Measurements from ENCODE around the gene HYAL2.
A peak's percentile ranks its signal among the peaks of the same experiment; 100 is the strongest.

HYAL2 gene

DNA sequence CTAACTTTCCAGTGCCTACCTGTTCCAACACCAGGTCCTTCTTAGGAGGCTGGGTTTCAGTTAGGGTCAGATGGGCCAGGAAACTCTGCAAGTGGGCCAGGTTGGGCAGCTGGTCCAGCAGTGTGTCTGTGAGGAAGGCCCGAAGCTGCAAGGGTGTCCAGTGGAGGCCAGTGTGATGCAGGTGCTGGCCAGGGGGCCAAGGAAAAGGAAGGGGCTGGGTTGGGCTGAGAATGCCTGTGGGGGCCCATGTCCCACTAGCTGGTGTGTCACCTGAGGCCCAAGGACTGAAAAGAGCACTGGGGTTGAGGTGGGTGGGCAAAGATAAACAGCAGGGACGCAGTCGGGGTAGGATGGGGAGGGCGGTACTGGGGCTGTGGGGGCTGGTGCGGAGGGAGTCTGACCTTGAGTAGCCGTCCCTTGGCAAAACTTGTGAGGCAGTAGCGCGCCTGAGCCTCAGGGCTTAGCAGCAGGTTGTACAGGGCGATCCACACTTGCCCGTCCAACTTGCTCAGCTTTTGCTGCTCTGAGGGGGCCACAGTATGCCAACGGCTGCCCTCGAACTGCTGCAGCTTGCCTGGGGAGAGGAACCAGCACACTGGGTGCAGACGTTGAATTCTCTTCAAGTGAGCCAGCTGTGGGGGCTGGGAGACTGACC lies 19.6 kb upstream of the HYAL2 start:
- TF ChIP-seq CTCF (conservative IDR thresholded peaks at IDR 0.05; ENCODE audit: low read length) (no peak), EZH2phosphoT487 (IDR thresholded peaks at IDR 0.05; ENCODE audit: borderline replicate concordance) (no peak)
- Histone ChIP-seq H3K9me2 (replicated peaks; ENCODE audit: low read depth, low read length) (no peaks in the 10 kb centered on the region), H3K36me3 (ENCODE audit: insufficient read depth, low read length) (no peaks in the 10 kb centered on the region), H3K4me3 (ENCODE audit: low read length, poor library complexity, severe bottlenecking) (peak overlapping the region; percentile 97), H3K4me1 (ENCODE audit: insufficient read depth, low read length, poor library complexity, severe bottlenecking) (peaks cover 38% of the 10 kb centered on the region), H3K79me2 (ENCODE audit: insufficient read depth, low read length) (peaks cover 49% of the 10 kb centered on the region), H2AFZ (ENCODE audit: low read length) (no peak overlapping the region), H3F3A (ENCODE audit: low read depth) (peaks cover 9% of the 10 kb centered on the region; the same call in 1 of the 2 replicates), H3K9ac (ENCODE audit: low read depth, low read length, poor library complexity, severe bottlenecking) (peak overlapping the region; percentile 98), H4K20me1 (ENCODE audit: insufficient read depth, low read length, poor library complexity, severe bottlenecking) (no peaks in the 10 kb centered on the region), H3K27me3 (ENCODE audit: insufficient read depth, low read length, poor library complexity, severe bottlenecking) (no peaks in the 10 kb centered on the region), H3K9me3 (ENCODE audit: insufficient read depth, low read depth, low read length) (no peaks in the 10 kb centered on the region), H3K4me2 (ENCODE audit: low read depth, low read length, poor library complexity, severe bottlenecking) (peak overlapping the region; percentile 91)

DNA sequence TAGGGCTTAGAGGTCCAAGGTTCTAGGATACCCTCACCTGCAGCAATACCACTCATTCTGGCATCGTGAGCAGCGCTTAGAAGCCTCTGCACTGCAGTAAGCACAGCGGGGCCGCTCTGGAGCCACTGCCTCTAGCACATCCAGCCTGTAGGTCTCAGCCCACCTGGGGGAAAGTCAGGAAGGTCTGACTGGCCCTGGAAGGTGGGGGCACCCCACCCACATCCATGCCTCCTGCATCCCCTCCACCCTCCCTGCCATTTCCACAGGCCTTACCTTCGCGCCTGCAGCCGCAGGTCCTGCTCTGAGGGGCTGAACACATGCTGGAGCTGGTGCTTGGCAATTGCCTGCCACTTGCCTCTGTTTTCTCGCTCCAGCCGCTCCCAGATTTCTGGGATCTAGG lies 19.0 kb upstream of the HYAL2 start:
- Histone ChIP-seq H3K79me2 (ENCODE audit: insufficient read depth, low read length) (peaks cover 55% of the 10 kb centered on the region), H3K4me1 (ENCODE audit: insufficient read depth, low read length, poor library complexity, severe bottlenecking) (peaks cover 38% of the 10 kb centered on the region), H2AFZ (ENCODE audit: low read length) (no peak overlapping the region), H3K9me2 (replicated peaks; ENCODE audit: low read depth, low read length) (no peaks in the 10 kb centered on the region), H3F3A (ENCODE audit: low read depth) (peaks cover 8% of the 10 kb centered on the region; the same call in 1 of the 2 replicates), H3K27me3 (ENCODE audit: insufficient read depth, low read length, poor library complexity, severe bottlenecking) (peaks cover 4% of the 10 kb centered on the region), H3K36me3 (ENCODE audit: insufficient read depth, low read length) (no peaks in the 10 kb centered on the region), H3K4me3 (ENCODE audit: low read length, poor library complexity, severe bottlenecking) (peak overlapping the region; percentile 97), H3K9me3 (ENCODE audit: insufficient read depth, low read depth, low read length) (no peaks in the 10 kb centered on the region), H3K4me2 (ENCODE audit: low read depth, low read length, poor library complexity, severe bottlenecking) (peak overlapping the region; percentile 91), H3K9ac (ENCODE audit: low read depth, low read length, poor library complexity, severe bottlenecking) (peak overlapping the region; percentile 98), H4K20me1 (ENCODE audit: insufficient read depth, low read length, poor library complexity, severe bottlenecking) (peaks cover 5% of the 10 kb centered on the region)
- no peak for TF ChIP-seq EZH2phosphoT487 (IDR thresholded peaks at IDR 0.05; ENCODE audit: borderline replicate concordance)
- no peak for TF ChIP-seq CTCF (conservative IDR thresholded peaks at IDR 0.05; ENCODE audit: low read length)

DNA sequence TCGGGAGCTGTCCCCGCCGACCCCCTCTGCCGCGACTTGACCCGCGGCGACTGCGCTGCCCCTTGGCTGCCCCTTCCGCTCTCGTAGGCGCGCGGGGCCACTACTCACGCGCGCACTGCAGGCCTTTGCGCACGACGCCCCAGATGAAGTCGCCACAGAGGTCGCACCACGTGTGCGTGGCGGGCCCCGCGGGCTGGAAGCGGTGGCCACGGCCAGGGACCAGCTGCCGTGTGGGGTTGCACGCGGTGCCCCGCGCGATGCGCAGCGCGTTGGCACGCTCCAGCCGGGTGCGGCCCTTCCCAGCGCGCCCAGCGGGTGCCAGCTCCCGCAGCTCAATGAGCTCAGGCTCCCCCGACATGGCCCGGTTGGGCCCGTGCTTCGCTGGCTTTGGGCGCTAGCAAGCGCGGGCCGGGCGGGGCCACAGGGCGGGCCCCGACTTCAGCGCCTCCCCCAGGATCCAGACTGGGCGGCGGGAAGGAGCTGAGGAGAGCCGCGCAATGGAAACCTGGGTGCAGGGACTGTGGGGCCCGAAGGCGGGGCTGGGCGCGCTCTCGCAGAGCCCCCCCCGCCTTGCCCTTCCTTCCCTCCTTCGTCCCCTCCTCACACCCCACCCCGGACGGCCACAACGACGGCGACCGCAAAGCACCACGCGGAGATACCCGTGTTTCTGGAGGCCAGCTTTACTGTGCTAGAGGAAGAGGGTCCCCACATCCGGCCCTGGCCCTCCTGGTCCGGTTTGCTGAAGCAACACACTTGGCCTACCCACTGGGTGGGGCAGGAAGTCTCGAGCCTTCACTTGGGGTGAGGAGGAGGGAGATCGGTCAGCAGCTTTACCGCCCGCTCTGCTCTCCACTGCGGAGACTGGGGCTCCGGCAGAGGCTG lies 18.1 kb upstream of the HYAL2 start, which contains the start of gene RASSF1:
Gene RASSF1 (minus strand): TSS at position 389 of the 882 bp plus-strand sequence. CDS start 31 bp downstream, at position 358.
- Histone ChIP-seq H3K4me1 (ENCODE audit: insufficient read depth, low read length, poor library complexity, severe bottlenecking) (peaks cover 47% of the 10 kb centered on the region), H3K36me3 (ENCODE audit: insufficient read depth, low read length) (no peaks in the 10 kb centered on the region), H3K27me3 (ENCODE audit: insufficient read depth, low read length, poor library complexity, severe bottlenecking) (peaks cover 4% of the 10 kb centered on the region), H3K4me2 (ENCODE audit: low read depth, low read length, poor library complexity, severe bottlenecking) (peak within 1 kb of the TSS; percentile 91), H3K9me3 (ENCODE audit: insufficient read depth, low read depth, low read length) (no peaks in the 10 kb centered on the region), H4K20me1 (ENCODE audit: insufficient read depth, low read length, poor library complexity, severe bottlenecking) (peaks cover 14% of the 10 kb centered on the region), H3K4me3 (ENCODE audit: low read length, poor library complexity, severe bottlenecking) (peak within 1 kb of the TSS; percentile 97), H3K9ac (ENCODE audit: low read depth, low read length, poor library complexity, severe bottlenecking) (peak within 1 kb of the TSS; percentile 98), H3K79me2 (ENCODE audit: insufficient read depth, low read length) (peaks cover 64% of the 10 kb centered on the region), H2AFZ (ENCODE audit: low read length) (no peak within 1 kb of the TSS; the same call in 1 of the 2 replicates), H3K9me2 (replicated peaks; ENCODE audit: low read depth, low read length) (no peaks in the 10 kb centered on the region), H3F3A (ENCODE audit: low read depth) (0 out of 2 replicates have a peak, but pooled peaks cover 7% of the 10 kb centered on the region)
- no peak for TF ChIP-seq EZH2phosphoT487 (IDR thresholded peaks at IDR 0.05; ENCODE audit: borderline replicate concordance)
